Parathyroid adenoma (tissue), 2 donors: ENCODE data around the gene RBM19.

Source experiments
- H2AFZ ChIP-seq: fragments of 300-600 bp; sonication (generic); one replicate; pipeline ENCODE4 v1.7.0; 2017; ENCODE audit warnings: antibody characterized with exemption, mild to moderate bottlenecking
- H3K27ac ChIP-seq: fragments of 300-600 bp; sonication (generic); one replicate; pipeline ENCODE4 v1.7.0; 2017
- H3K27me3 ChIP-seq: fragments of 300-600 bp; sonication (generic); one replicate; pipeline ENCODE4 v1.7.0; 2017; ENCODE audit warnings: low read length; ENCODE audit not compliant: control insufficient read depth, insufficient read depth
- H3K36me3 ChIP-seq: fragments of 300-600 bp; sonication (generic); one replicate; pipeline ENCODE4 v1.7.0; 2017; ENCODE audit warnings: low read length; ENCODE audit not compliant: control insufficient read depth, insufficient read depth
- H3K4me1 ChIP-seq: fragments of 300-600 bp; sonication (generic); one replicate; pipeline ENCODE4 v1.7.0; 2017; ENCODE audit warnings: control low read depth
- H3K4me2 ChIP-seq: fragments of 300-600 bp; sonication (generic); one replicate; pipeline ENCODE4 v1.7.0; 2017; ENCODE audit warnings: low read length
- H3K4me3 ChIP-seq: fragments of 300-600 bp; sonication (generic); one replicate; pipeline ENCODE4 v1.7.0; 2017; ENCODE audit warnings: low read depth, low read length
- H3K79me2 ChIP-seq: fragments of 300-600 bp; sonication (generic); one replicate; pipeline ENCODE4 v1.7.0; 2017; ENCODE audit warnings: control low read depth
- H3K9ac ChIP-seq: fragments of 300-600 bp; sonication (generic); one replicate; pipeline ENCODE4 v1.7.0; 2017; ENCODE audit warnings: mild to moderate bottlenecking
- H3K9me3 ChIP-seq: fragments of 300-600 bp; sonication (generic); one replicate; pipeline ENCODE4 v1.7.0; 2017; ENCODE audit warnings: low read length; ENCODE audit not compliant: control insufficient read depth
- TF ChIP-seq, protein P1 (sequence below): fragments of 300-600 bp; sonication (generic); IDR thresholded peaks from one replicate; pipeline ENCODE4 v1.7.0; 2017; ENCODE audit warnings: antibody characterized with exemption, mild to moderate bottlenecking
- donor health status: primary hyperparathyroidism.

Gene RBM19

DNA sequence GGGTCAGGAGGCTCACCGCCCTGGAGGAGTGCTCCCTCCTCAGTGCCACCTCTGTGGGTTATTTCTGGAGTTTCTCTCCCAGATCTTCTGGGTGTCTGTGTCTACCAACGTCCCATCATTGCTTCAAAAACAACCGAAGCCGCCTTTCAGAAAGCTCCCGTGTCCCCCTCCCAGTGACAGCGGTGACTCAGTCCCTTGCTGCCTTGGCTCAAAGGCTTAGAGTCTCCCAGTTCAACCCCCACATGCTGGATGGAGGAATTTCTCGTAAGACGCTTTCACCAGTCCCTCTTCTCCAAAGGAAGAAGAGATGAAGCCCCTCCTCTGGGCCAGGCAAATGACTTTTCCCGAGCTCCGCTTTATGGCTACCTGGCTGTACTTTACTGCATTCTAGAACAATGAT is 146.6 kb downstream of the RBM19 start:
- Histone ChIP-seq H3K4me3 (no peak overlapping the region), H2AFZ (no peak overlapping the region), H3K9me3 (no peaks in the 10 kb centered on the region), H3K27me3 (no peaks in the 10 kb centered on the region), H3K36me3 (no peaks in the 10 kb centered on the region), H3K4me2 (no peak overlapping the region), H3K9ac (no peak overlapping the region), H3K4me1 (no peaks in the 10 kb centered on the region), H3K27ac (no peak overlapping the region), H3K79me2 (no peaks in the 10 kb centered on the region)
- TF ChIP-seq, protein P1, sequence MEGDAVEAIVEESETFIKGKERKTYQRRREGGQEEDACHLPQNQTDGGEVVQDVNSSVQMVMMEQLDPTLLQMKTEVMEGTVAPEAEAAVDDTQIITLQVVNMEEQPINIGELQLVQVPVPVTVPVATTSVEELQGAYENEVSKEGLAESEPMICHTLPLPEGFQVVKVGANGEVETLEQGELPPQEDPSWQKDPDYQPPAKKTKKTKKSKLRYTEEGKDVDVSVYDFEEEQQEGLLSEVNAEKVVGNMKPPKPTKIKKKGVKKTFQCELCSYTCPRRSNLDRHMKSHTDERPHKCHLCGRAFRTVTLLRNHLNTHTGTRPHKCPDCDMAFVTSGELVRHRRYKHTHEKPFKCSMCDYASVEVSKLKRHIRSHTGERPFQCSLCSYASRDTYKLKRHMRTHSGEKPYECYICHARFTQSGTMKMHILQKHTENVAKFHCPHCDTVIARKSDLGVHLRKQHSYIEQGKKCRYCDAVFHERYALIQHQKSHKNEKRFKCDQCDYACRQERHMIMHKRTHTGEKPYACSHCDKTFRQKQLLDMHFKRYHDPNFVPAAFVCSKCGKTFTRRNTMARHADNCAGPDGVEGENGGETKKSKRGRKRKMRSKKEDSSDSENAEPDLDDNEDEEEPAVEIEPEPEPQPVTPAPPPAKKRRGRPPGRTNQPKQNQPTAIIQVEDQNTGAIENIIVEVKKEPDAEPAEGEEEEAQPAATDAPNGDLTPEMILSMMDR = no peak

DNA sequence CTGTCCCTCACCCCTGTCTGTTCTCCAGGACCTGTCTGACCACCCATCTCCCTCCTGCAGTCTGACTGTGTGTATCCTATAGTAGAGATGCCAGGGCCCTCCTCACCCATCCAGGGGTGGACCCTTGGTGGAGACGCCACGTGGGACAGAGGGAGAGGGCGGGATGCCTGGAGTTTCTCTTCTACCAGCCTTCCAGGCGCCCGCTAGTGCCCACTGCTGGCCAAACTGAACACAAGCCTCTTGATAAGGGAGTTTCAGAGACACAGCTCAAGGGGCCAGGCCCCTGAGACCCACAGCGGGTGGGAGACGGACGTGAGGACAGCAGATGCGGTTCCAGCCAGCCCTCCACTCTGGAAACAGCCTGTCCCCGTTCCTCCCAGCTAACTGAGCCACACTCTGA is 147.3 kb downstream of the RBM19 start:
- Histone ChIP-seq H3K4me1 (no peaks in the 10 kb centered on the region), H3K79me2 (no peaks in the 10 kb centered on the region), H3K27ac (no peak overlapping the region), H3K4me2 (no peak overlapping the region), H3K9ac (no peak overlapping the region), H3K36me3 (no peaks in the 10 kb centered on the region), H3K9me3 (no peaks in the 10 kb centered on the region), H2AFZ (no peak overlapping the region), H3K27me3 (no peaks in the 10 kb centered on the region), H3K4me3 (no peak overlapping the region)
- TF ChIP-seq, protein P1 = peak; percentile 12

- H3K79me2 ChIP-seq = no peaks in the 10 kb centered on the region
- H3K9ac ChIP-seq = no peak overlapping the region
- H3K9me3 ChIP-seq = no peaks in the 10 kb centered on the region
- no peaks in the 10 kb centered on the region for H3K36me3 ChIP-seq
- no peak overlapping the region for H2AFZ ChIP-seq
- no peaks in the 10 kb centered on the region for H3K4me1 ChIP-seq
- no peaks in the 10 kb centered on the region for H3K27me3 ChIP-seq
- TF ChIP-seq, protein P1 = no peak
- no peak overlapping the region for H3K4me2 ChIP-seq
- H3K27ac ChIP-seq = no peak overlapping the region
- H3K4me3 ChIP-seq = no peak overlapping the region
Measured at GRCh38 chr12:113818283-113818682, 147.8 kb downstream of the RBM19 start.

GRCh38 chr12:113816866-113817265 is 149.3 kb downstream of the RBM19 start:
- TF ChIP-seq, protein P1 = no peak
- Histone ChIP-seq H3K4me2 (no peak overlapping the region), H3K9me3 (no peaks in the 10 kb centered on the region)

GRCh38 chr12:113815031-113815430 is 151.1 kb downstream of the RBM19 start:
- Histone ChIP-seq H3K4me3 (no peak overlapping the region), H3K27ac (no peak overlapping the region), H3K36me3 (no peaks in the 10 kb centered on the region), H3K9ac (no peak overlapping the region), H2AFZ (no peak overlapping the region), H3K9me3 (no peaks in the 10 kb centered on the region), H3K4me2 (no peak overlapping the region), H3K27me3 (no peaks in the 10 kb centered on the region), H3K79me2 (no peaks in the 10 kb centered on the region), H3K4me1 (no peaks in the 10 kb centered on the region)
- TF ChIP-seq, protein P1 = no peak

More at GRCh38 chr12:113816866-113817265, 149.3 kb downstream of the RBM19 start:
- no peak overlapping the region for H2AFZ ChIP-seq
- no peaks in the 10 kb centered on the region for H3K36me3 ChIP-seq
- H3K4me1 ChIP-seq = no peaks in the 10 kb centered on the region
- H3K27ac ChIP-seq = no peak overlapping the region
- H3K9ac ChIP-seq = no peak overlapping the region
- no peaks in the 10 kb centered on the region for H3K79me2 ChIP-seq
- no peak overlapping the region for H3K4me3 ChIP-seq
- H3K27me3 ChIP-seq = no peaks in the 10 kb centered on the region
